ENCODE data around the gene RASGEF1C.
"Not testable (repeated sequence)": the region's sequence is repeated elsewhere in the genome, so short reads cannot be mapped to it uniquely, and the experiment has no call there.

Gene RASGEF1C

GRCh38 chr5:180090769-180091546 is 118.1 kb downstream of the RASGEF1C start:
- peaks cover 10% of the 10 kb centered on the region for H3K4me1 ChIP-seq (ENCODE audit: control insufficient read depth, insufficient read depth, low read length)
- peak overlapping the region; percentile 98 for H3K27ac ChIP-seq (ENCODE audit: low read depth, low read length)
- no peaks in the 10 kb centered on the region for H3K27me3 ChIP-seq (ENCODE audit: control insufficient read depth, insufficient read depth, low read length)
- no peaks in the 10 kb centered on the region for H3K36me3 ChIP-seq (ENCODE audit: control insufficient read depth, insufficient read depth, low read length)
- peak overlapping the region; percentile 64; the same call in 1 of the 2 replicates for H3K4me3 ChIP-seq (ENCODE audit: low read depth, low read length)
- no peak overlapping the region for H3K9ac ChIP-seq (ENCODE audit: low read depth, low read length)
- no peaks in the 10 kb centered on the region for H3K9me3 ChIP-seq (ENCODE audit: control insufficient read depth, insufficient read depth, low read length)

GRCh38 chr5:180090098-180090768 is 118.8 kb downstream of the RASGEF1C start:
- Histone ChIP-seq H3K4me1 (ENCODE audit: control insufficient read depth, insufficient read depth, low read length) (peaks cover 17% of the 10 kb centered on the region), H3K9me3 (ENCODE audit: control insufficient read depth, insufficient read depth, low read length) (no peaks in the 10 kb centered on the region), H3K27me3 (ENCODE audit: control insufficient read depth, insufficient read depth, low read length) (no peaks in the 10 kb centered on the region), H3K4me3 (ENCODE audit: low read depth, low read length) (peak overlapping the region; percentile 64), H3K9ac (ENCODE audit: low read depth, low read length) (peak overlapping the region; percentile 62), H3K36me3 (ENCODE audit: control insufficient read depth, insufficient read depth, low read length) (no peaks in the 10 kb centered on the region), H3K27ac (ENCODE audit: low read depth, low read length) (peak overlapping the region; percentile 98)

- H3K9me3 ChIP-seq (ENCODE audit: control insufficient read depth, insufficient read depth, low read length); H3K36me3 ChIP-seq (ENCODE audit: control insufficient read depth, insufficient read depth, low read length); H3K27me3 ChIP-seq (ENCODE audit: control insufficient read depth, insufficient read depth, low read length): not testable (repeated sequence)
- Histone ChIP-seq H3K9ac (ENCODE audit: low read depth, low read length) (peak overlapping the region; percentile 62), H3K27ac (ENCODE audit: low read depth, low read length) (peak overlapping the region; percentile 98), H3K4me3 (ENCODE audit: low read depth, low read length) (peak overlapping the region; percentile 64), H3K4me1 (ENCODE audit: control insufficient read depth, insufficient read depth, low read length) (peaks cover 23% of the 10 kb centered on the region)
These were observed 119.4 kb downstream of the RASGEF1C start for GRCh38 chr5:180089628-180090027.

GRCh38 chr5:180088561-180088960 is 120.5 kb downstream of the RASGEF1C start:
- no peaks in the 10 kb centered on the region for H3K36me3 ChIP-seq (ENCODE audit: control insufficient read depth, insufficient read depth, low read length)
- H3K9ac ChIP-seq (ENCODE audit: low read depth, low read length), result no peak overlapping the region
- H3K27ac ChIP-seq (ENCODE audit: low read depth, low read length), result no peak overlapping the region
- no peak overlapping the region for H3K4me3 ChIP-seq (ENCODE audit: low read depth, low read length)
- H3K4me1 ChIP-seq (ENCODE audit: control insufficient read depth, insufficient read depth, low read length), result peaks cover 34% of the 10 kb centered on the region
- no peaks in the 10 kb centered on the region for H3K27me3 ChIP-seq (ENCODE audit: control insufficient read depth, insufficient read depth, low read length)
- H3K9me3 ChIP-seq (ENCODE audit: control insufficient read depth, insufficient read depth, low read length), result no peaks in the 10 kb centered on the region

- Histone ChIP-seq H3K36me3 (ENCODE audit: control insufficient read depth, insufficient read depth, low read length) (no peaks in the 10 kb centered on the region), H3K4me3 (ENCODE audit: low read depth, low read length) (no peak overlapping the region), H3K27me3 (ENCODE audit: control insufficient read depth, insufficient read depth, low read length) (no peaks in the 10 kb centered on the region), H3K4me1 (ENCODE audit: control insufficient read depth, insufficient read depth, low read length) (peaks cover 43% of the 10 kb centered on the region), H3K9me3 (ENCODE audit: control insufficient read depth, insufficient read depth, low read length) (no peaks in the 10 kb centered on the region), H3K9ac (ENCODE audit: low read depth, low read length) (no peak overlapping the region), H3K27ac (ENCODE audit: low read depth, low read length) (peak overlapping the region; percentile 23)
These were observed 122.1 kb downstream of the RASGEF1C start for GRCh38 chr5:180086816-180087399.

- Histone ChIP-seq H3K4me3 (ENCODE audit: low read depth, low read length) (no peak overlapping the region), H3K27ac (ENCODE audit: low read depth, low read length) (peak overlapping the region; percentile 84), H3K27me3 (ENCODE audit: control insufficient read depth, insufficient read depth, low read length) (no peaks in the 10 kb centered on the region), H3K9ac (ENCODE audit: low read depth, low read length) (no peak overlapping the region), H3K9me3 (ENCODE audit: control insufficient read depth, insufficient read depth, low read length) (no peaks in the 10 kb centered on the region), H3K4me1 (ENCODE audit: control insufficient read depth, insufficient read depth, low read length) (peaks cover 40% of the 10 kb centered on the region), H3K36me3 (ENCODE audit: control insufficient read depth, insufficient read depth, low read length) (no peaks in the 10 kb centered on the region)
These were observed 123.2 kb downstream of the RASGEF1C start for GRCh38 chr5:180085837-180086236.

GRCh38 chr5:180084638-180085561 is 124.1 kb downstream of the RASGEF1C start:
- Histone ChIP-seq H3K9ac (ENCODE audit: low read depth, low read length) (no peak overlapping the region), H3K27me3 (ENCODE audit: control insufficient read depth, insufficient read depth, low read length) (no peaks in the 10 kb centered on the region), H3K4me1 (ENCODE audit: control insufficient read depth, insufficient read depth, low read length) (peaks cover 38% of the 10 kb centered on the region)

GRCh38 chr5:180083529-180084060 is 125.4 kb downstream of the RASGEF1C start:
- Histone ChIP-seq H3K27me3 (ENCODE audit: control insufficient read depth, insufficient read depth, low read length) (no peaks in the 10 kb centered on the region), H3K4me1 (ENCODE audit: control insufficient read depth, insufficient read depth, low read length) (peaks cover 34% of the 10 kb centered on the region), H3K9me3 (ENCODE audit: control insufficient read depth, insufficient read depth, low read length) (no peaks in the 10 kb centered on the region), H3K4me3 (ENCODE audit: low read depth, low read length) (no peak overlapping the region; the same call in 1 of the 2 replicates), H3K27ac (ENCODE audit: low read depth, low read length) (peak overlapping the region; percentile 98), H3K36me3 (ENCODE audit: control insufficient read depth, insufficient read depth, low read length) (no peaks in the 10 kb centered on the region), H3K9ac (ENCODE audit: low read depth, low read length) (peak overlapping the region; percentile 64)

More at GRCh38 chr5:180084638-180085561, 124.1 kb downstream of the RASGEF1C start:
- no peak overlapping the region for H3K4me3 ChIP-seq (ENCODE audit: low read depth, low read length)
- H3K36me3 ChIP-seq (ENCODE audit: control insufficient read depth, insufficient read depth, low read length), result no peaks in the 10 kb centered on the region
- H3K9me3 ChIP-seq (ENCODE audit: control insufficient read depth, insufficient read depth, low read length), result no peaks in the 10 kb centered on the region
- peak overlapping the region; percentile 39 for H3K27ac ChIP-seq (ENCODE audit: low read depth, low read length)

- peaks cover 34% of the 10 kb centered on the region for H3K4me1 ChIP-seq (ENCODE audit: control insufficient read depth, insufficient read depth, low read length)
- H3K36me3 ChIP-seq (ENCODE audit: control insufficient read depth, insufficient read depth, low read length), result no peaks in the 10 kb centered on the region
- peak overlapping the region; percentile 98 for H3K27ac ChIP-seq (ENCODE audit: low read depth, low read length)
- H3K4me3 ChIP-seq (ENCODE audit: low read depth, low read length), result no peak overlapping the region
- H3K9ac ChIP-seq (ENCODE audit: low read depth, low read length), result peak overlapping the region; percentile 64
- H3K9me3 ChIP-seq (ENCODE audit: control insufficient read depth, insufficient read depth, low read length), result no peaks in the 10 kb centered on the region
- no peaks in the 10 kb centered on the region for H3K27me3 ChIP-seq (ENCODE audit: control insufficient read depth, insufficient read depth, low read length)
These were observed 126.2 kb downstream of the RASGEF1C start for GRCh38 chr5:180082633-180083420.

- no peak overlapping the region for H3K4me3 ChIP-seq (ENCODE audit: low read depth, low read length)
- H3K27me3 ChIP-seq (ENCODE audit: control insufficient read depth, insufficient read depth, low read length), result no peaks in the 10 kb centered on the region
- peaks cover 34% of the 10 kb centered on the region for H3K4me1 ChIP-seq (ENCODE audit: control insufficient read depth, insufficient read depth, low read length)
- no peaks in the 10 kb centered on the region for H3K36me3 ChIP-seq (ENCODE audit: control insufficient read depth, insufficient read depth, low read length)
- H3K27ac ChIP-seq (ENCODE audit: low read depth, low read length), result no peak overlapping the region
- H3K9ac ChIP-seq (ENCODE audit: low read depth, low read length), result no peak overlapping the region
- no peaks in the 10 kb centered on the region for H3K9me3 ChIP-seq (ENCODE audit: control insufficient read depth, insufficient read depth, low read length)
These were observed 127.5 kb downstream of the RASGEF1C start for GRCh38 chr5:180081481-180081880.

Data from HUES48 (cell line).